Osteoblast (primary cell): ENCODE results near the gene WASF3. TPM values are rescaled to one million over a fixed set of nuclear protein-coding genes. Genes with fewer than 3 reads are reported as not detected.
A peak's percentile ranks its signal among the peaks of the same experiment; 100 is the strongest.

ENCODE experiments used
- DNase-seq: peaks from one replicate; pipeline ENCODE4 v3.0.0; 2011; ENCODE audit warnings: low spot score, mixed read lengths; ENCODE audit not compliant: insufficient read length; ENCODE audit errors: missing footprints
- H2AFZ ChIP-seq: 2 replicates; pipeline ENCODE4 v1.6.0; 2011; ENCODE audit warnings: mild to moderate bottlenecking, low read length
- H3K27ac ChIP-seq: 2 replicates; pipeline ENCODE4 v1.5.1; 2011; ENCODE audit warnings: mild to moderate bottlenecking, low read depth, low read length, moderate library complexity
- H3K27me3 ChIP-seq: 2 replicates; pipeline ENCODE4 v1.6.0; 2012; ENCODE audit warnings: mild to moderate bottlenecking, control low read depth, inconsistent platforms, low read length, moderate library complexity; ENCODE audit not compliant: insufficient read depth
- H3K36me3 ChIP-seq: 2 replicates; pipeline ENCODE4 v1.5.1; 2011; ENCODE audit warnings: mild to moderate bottlenecking, low read length, control low read depth, moderate library complexity; ENCODE audit not compliant: insufficient read depth
- H3K4me1 ChIP-seq: 2 replicates; pipeline ENCODE4 v1.5.1; 2011; ENCODE audit warnings: mild to moderate bottlenecking, low read length, control low read depth, moderate library complexity; ENCODE audit not compliant: insufficient read depth
- H3K4me2 ChIP-seq: 2 replicates; pipeline ENCODE4 v1.6.0; 2011; ENCODE audit warnings: mild to moderate bottlenecking, low read length; ENCODE audit not compliant: insufficient read depth
- H3K4me3 ChIP-seq: fragments of 200-600 bp; sonication (generic); 3 replicates; pipeline ENCODE4 v1.5.1; 2012; ENCODE audit warnings: mild to moderate bottlenecking, low read length, inconsistent platforms; ENCODE audit not compliant: insufficient read depth
- H3K79me2 ChIP-seq: 2 replicates; pipeline ENCODE4 v1.6.0; 2012; ENCODE audit warnings: mild to moderate bottlenecking, low read length, control low read depth, inconsistent platforms; ENCODE audit not compliant: insufficient read depth
- H3K9me3 ChIP-seq: 2 replicates; pipeline ENCODE4 v1.5.1; 2011; ENCODE audit warnings: low read depth, low read length, control low read depth
- H4K20me1 ChIP-seq: 2 replicates; pipeline ENCODE4 v1.6.0; 2012; ENCODE audit warnings: mild to moderate bottlenecking, low read length, control low read depth; ENCODE audit not compliant: insufficient read depth
- total RNA-seq: library from RNA; depleted of rRNA; stranded (reverse); fragments of >200 nt; gene quantifications from 2 replicates; pipeline ENCODE4 v1.2.3, GENCODE V29; 2012
- TF ChIP-seq, protein P1 (sequence below): IDR thresholded peaks from 2 replicates; pipeline ENCODE4 v1.5.1; 2011; ENCODE audit warnings: mild to moderate bottlenecking, low read depth, low read length, moderate library complexity; ENCODE audit errors: extremely low read depth

WASF3 gene
- total RNA-seq, 1 donor: 23.5 TPM

DNA sequence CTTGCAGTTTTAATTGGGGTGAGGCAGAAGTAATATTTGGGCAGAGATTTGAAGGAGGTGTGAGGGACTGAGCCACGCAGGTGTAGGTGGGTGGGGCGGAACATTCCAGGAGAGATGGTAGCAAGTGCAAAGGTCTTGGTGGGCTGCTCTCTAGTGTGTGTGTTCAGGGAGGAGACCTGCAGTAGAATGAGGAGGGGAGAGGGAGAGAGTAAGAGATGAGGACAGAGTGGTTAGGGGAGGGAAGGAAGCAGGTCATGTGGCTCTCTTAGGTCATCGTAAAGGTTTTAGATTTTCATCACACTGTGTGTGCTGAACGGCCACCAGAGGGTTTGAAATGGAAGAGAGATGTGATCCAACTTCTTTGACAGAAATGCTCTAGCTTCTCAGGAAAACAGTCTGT lies 33.5 kb downstream of the WASF3 start:
- DNase-seq: no peak
- no peaks in the 10 kb centered on the region for H3K9me3 ChIP-seq
- no peak overlapping the region for H3K27ac ChIP-seq
- H3K36me3 ChIP-seq: no peaks in the 10 kb centered on the region
- H3K4me2 ChIP-seq: no peak overlapping the region
- no peak overlapping the region for H2AFZ ChIP-seq
- TF ChIP-seq, protein P1, sequence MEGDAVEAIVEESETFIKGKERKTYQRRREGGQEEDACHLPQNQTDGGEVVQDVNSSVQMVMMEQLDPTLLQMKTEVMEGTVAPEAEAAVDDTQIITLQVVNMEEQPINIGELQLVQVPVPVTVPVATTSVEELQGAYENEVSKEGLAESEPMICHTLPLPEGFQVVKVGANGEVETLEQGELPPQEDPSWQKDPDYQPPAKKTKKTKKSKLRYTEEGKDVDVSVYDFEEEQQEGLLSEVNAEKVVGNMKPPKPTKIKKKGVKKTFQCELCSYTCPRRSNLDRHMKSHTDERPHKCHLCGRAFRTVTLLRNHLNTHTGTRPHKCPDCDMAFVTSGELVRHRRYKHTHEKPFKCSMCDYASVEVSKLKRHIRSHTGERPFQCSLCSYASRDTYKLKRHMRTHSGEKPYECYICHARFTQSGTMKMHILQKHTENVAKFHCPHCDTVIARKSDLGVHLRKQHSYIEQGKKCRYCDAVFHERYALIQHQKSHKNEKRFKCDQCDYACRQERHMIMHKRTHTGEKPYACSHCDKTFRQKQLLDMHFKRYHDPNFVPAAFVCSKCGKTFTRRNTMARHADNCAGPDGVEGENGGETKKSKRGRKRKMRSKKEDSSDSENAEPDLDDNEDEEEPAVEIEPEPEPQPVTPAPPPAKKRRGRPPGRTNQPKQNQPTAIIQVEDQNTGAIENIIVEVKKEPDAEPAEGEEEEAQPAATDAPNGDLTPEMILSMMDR: peak; percentile 8
- H3K4me1 ChIP-seq: peaks cover 5% of the 10 kb centered on the region
- H3K79me2 ChIP-seq: peaks cover 86% of the 10 kb centered on the region
- no peaks in the 10 kb centered on the region for H3K27me3 ChIP-seq
- H4K20me1 ChIP-seq: peaks cover 4% of the 10 kb centered on the region
- H3K4me3 ChIP-seq: no peak overlapping the region

GRCh38 chr13:26591672-26592071 lies 34.2 kb downstream of the WASF3 start:
- no peak overlapping the region for H2AFZ ChIP-seq
- no peak overlapping the region for H3K4me3 ChIP-seq
- TF ChIP-seq, protein P1: no peak
- no peak for DNase-seq
- H3K9me3 ChIP-seq: no peaks in the 10 kb centered on the region
- no peak overlapping the region for H3K4me2 ChIP-seq
- H3K4me1 ChIP-seq: peaks cover 5% of the 10 kb centered on the region
- H3K27me3 ChIP-seq: no peaks in the 10 kb centered on the region
- H3K36me3 ChIP-seq: no peaks in the 10 kb centered on the region
- H3K27ac ChIP-seq: no peak overlapping the region
- peaks cover 4% of the 10 kb centered on the region for H4K20me1 ChIP-seq
- H3K79me2 ChIP-seq: peaks cover 86% of the 10 kb centered on the region

- Histone ChIP-seq H3K79me2 (peaks cover 79% of the 10 kb centered on the region), H2AFZ (no peak overlapping the region), H3K36me3 (no peaks in the 10 kb centered on the region), H3K4me3 (no peak overlapping the region), H4K20me1 (peaks cover 4% of the 10 kb centered on the region), H3K27ac (no peak overlapping the region), H3K9me3 (no peaks in the 10 kb centered on the region), H3K4me2 (no peak overlapping the region), H3K4me1 (peaks cover 5% of the 10 kb centered on the region), H3K27me3 (no peaks in the 10 kb centered on the region)
- TF ChIP-seq, protein P1: no peak
- no peak for DNase-seq
Measured at GRCh38 chr13:26593661-26594060, 36.2 kb downstream of the WASF3 start.

DNA sequence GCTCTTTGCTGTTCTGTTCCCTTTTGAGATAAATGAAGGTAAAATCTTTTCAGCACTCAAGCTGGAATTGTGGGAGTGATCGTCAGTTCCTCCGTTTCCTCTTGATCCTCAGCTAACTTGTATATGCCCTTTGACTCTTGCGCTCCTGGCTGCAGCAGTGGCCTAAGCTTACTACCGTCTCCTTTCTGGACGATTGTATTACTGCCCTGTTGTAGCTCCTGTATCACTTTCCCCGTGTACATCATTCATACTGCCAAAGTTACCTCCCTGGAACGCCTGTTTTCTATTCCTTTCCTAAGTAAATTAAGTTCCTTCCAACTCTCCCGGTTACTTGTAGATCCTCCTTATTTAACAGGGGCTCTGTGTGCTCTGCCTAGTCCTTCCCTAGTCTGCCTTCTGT lies 36.9 kb downstream of the WASF3 start:
- H3K27ac ChIP-seq: no peak overlapping the region

More for the DNA sequence above, 36.9 kb downstream of the WASF3 start:
- Histone ChIP-seq H3K4me1 (peaks cover 7% of the 10 kb centered on the region), H4K20me1 (peaks cover 7% of the 10 kb centered on the region), H3K9me3 (no peaks in the 10 kb centered on the region), H3K4me3 (no peak overlapping the region), H3K79me2 (peaks cover 74% of the 10 kb centered on the region), H3K4me2 (no peak overlapping the region), H2AFZ (no peak overlapping the region), H3K27me3 (no peaks in the 10 kb centered on the region), H3K36me3 (no peaks in the 10 kb centered on the region)
- TF ChIP-seq, protein P1: no peak
- no peak for DNase-seq
